Measurements from ENCODE around the gene LALBA. TPM values are rescaled to one million over a fixed set of nuclear protein-coding genes. Genes with fewer than 3 reads are reported as not detected.
"Not testable (repeated sequence)": the region's sequence is repeated elsewhere in the genome, so short reads cannot be mapped to it uniquely, and the experiment has no call there.

The LALBA gene
- not detected for total RNA-seq

- no peak for DNase-seq (ENCODE audit: low spot score)
These were observed at the start of gene LALBA for GRCh38 chr12:48569946-48570345. LALBA (minus strand) TSS chr12:48570046; CDS start chr12:48570020, 26 bp downstream.

GRCh38 chr12:48618541-48618940 is 48.7 kb upstream of the LALBA start:
- DNase-seq (ENCODE audit: low spot score), result peak; percentile 78

- no peak for DNase-seq (ENCODE audit: low spot score)
These were observed 45.8 kb upstream of the LALBA start for GRCh38 chr12:48615681-48616080.

- DNase-seq (ENCODE audit: low spot score), result no peak
These were observed 43.5 kb upstream of the LALBA start for GRCh38 chr12:48613321-48613720.

- DNase-seq (ENCODE audit: low spot score), result no peak
These were observed 32.5 kb upstream of the LALBA start for GRCh38 chr12:48602192-48602989.

GRCh38 chr12:48601013-48601756 is 31.3 kb upstream of the LALBA start:
- no peak for DNase-seq (ENCODE audit: low spot score)

- DNase-seq (ENCODE audit: low spot score), result no peak
These were observed 30.7 kb upstream of the LALBA start for GRCh38 chr12:48600552-48600951.

GRCh38 chr12:48592591-48593086 is 22.8 kb upstream of the LALBA start:
- DNase-seq (ENCODE audit: low spot score), result no peak

GRCh38 chr12:48586361-48586760 is 16.5 kb upstream of the LALBA start:
- DNase-seq (ENCODE audit: low spot score), result no peak

GRCh38 chr12:48583728-48584127 is 13.9 kb upstream of the LALBA start:
- no peak for DNase-seq (ENCODE audit: low spot score)

- DNase-seq (ENCODE audit: low spot score), result no peak
These were observed 11.0 kb upstream of the LALBA start for GRCh38 chr12:48580831-48581230.

- DNase-seq (ENCODE audit: low spot score), result no peak
These were observed 2.5 kb upstream of the LALBA start for GRCh38 chr12:48572326-48572725.

- DNase-seq (ENCODE audit: low spot score), result no peak
These were observed 2.1 kb downstream of the LALBA start for GRCh38 chr12:48567731-48568130.

- no peak for DNase-seq (ENCODE audit: low spot score)
These were observed 11.9 kb downstream of the LALBA start for GRCh38 chr12:48557919-48558318.

GRCh38 chr12:48556631-48557030 is 13.2 kb downstream of the LALBA start:
- no peak for DNase-seq (ENCODE audit: low spot score)

GRCh38 chr12:48553666-48554343 is 16.0 kb downstream of the LALBA start:
- peak; percentile 50 for DNase-seq (ENCODE audit: low spot score)

- not testable (repeated sequence) for DNase-seq (ENCODE audit: low spot score)
These were observed 18.2 kb downstream of the LALBA start for GRCh38 chr12:48551636-48552035.

- not testable (repeated sequence) for DNase-seq (ENCODE audit: low spot score)
These were observed 22.8 kb downstream of the LALBA start for GRCh38 chr12:48547012-48547411.

GRCh38 chr12:48545833-48546469 is 23.9 kb downstream of the LALBA start:
- DNase-seq (ENCODE audit: low spot score), result no peak

GRCh38 chr12:48542300-48542928 is 27.4 kb downstream of the LALBA start:
- DNase-seq (ENCODE audit: low spot score), result no peak

GRCh38 chr12:48536602-48537001 is 33.2 kb downstream of the LALBA start:
- no peak for DNase-seq (ENCODE audit: low spot score)
